ENCODE results near the gene MMS19.

MMS19 gene

GRCh38 chr10:97520978-97521761 lies 22.9 kb upstream of the MMS19 start:
- POLR2A ChIA-PET: interaction anchor here (1.6 kb wide), 1 partner anchor 12 kb away, joined by 5 read pairs; no protein-coding TSS in a partner anchor
- TF ChIP-seq, protein P1, sequence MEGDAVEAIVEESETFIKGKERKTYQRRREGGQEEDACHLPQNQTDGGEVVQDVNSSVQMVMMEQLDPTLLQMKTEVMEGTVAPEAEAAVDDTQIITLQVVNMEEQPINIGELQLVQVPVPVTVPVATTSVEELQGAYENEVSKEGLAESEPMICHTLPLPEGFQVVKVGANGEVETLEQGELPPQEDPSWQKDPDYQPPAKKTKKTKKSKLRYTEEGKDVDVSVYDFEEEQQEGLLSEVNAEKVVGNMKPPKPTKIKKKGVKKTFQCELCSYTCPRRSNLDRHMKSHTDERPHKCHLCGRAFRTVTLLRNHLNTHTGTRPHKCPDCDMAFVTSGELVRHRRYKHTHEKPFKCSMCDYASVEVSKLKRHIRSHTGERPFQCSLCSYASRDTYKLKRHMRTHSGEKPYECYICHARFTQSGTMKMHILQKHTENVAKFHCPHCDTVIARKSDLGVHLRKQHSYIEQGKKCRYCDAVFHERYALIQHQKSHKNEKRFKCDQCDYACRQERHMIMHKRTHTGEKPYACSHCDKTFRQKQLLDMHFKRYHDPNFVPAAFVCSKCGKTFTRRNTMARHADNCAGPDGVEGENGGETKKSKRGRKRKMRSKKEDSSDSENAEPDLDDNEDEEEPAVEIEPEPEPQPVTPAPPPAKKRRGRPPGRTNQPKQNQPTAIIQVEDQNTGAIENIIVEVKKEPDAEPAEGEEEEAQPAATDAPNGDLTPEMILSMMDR (IDR thresholded peaks at IDR 0.05; ENCODE audit: insufficient read depth, low read length, missing control alignments): no peak
- no peak overlapping the region for H3K4me3 ChIP-seq (ENCODE audit: low read depth, low read length)
- CTCF ChIA-PET: interaction anchor here (1.3 to 5.8 kb wide), 4 partner anchors 13 to 33 kb away, joined by 3 to 36 read pairs (median 4); no protein-coding TSS in a partner anchor
- no peak for DNase-seq (ENCODE audit: low read depth, low spot score)

DNA sequence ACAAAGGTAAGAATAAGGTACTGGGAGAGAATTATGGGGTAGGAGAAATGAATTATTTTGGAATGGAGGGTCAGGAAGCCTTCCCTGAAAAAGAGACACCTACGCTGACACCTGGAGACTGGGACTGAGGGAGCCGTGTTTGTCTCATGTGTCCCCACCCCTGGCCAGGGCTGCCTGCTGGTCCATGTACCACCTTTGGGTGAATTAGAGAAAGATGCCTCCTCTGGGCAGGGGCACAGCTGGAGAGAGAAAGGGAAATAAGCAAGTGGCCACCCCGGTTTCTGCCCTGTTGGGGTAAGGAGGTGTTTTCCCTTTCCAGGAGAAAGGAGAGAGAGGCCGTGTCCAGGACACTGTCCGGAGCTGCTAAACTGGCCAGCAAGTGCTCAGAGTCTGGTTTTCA lies 22.3 kb upstream of the MMS19 start:
- POLR2A ChIA-PET: no interaction called here
- no peak overlapping the region for H3K4me3 ChIP-seq (ENCODE audit: low read depth, low read length)
- CTCF ChIA-PET: interaction anchor here (1.3 to 5.8 kb wide), 4 partner anchors 14 to 33 kb away, joined by 3 to 36 read pairs (median 6); no protein-coding TSS in a partner anchor
- no peak for DNase-seq (ENCODE audit: low read depth, low spot score)
- TF ChIP-seq, protein P1 (IDR thresholded peaks at IDR 0.05; ENCODE audit: insufficient read depth, low read length, missing control alignments): no peak

DNA sequence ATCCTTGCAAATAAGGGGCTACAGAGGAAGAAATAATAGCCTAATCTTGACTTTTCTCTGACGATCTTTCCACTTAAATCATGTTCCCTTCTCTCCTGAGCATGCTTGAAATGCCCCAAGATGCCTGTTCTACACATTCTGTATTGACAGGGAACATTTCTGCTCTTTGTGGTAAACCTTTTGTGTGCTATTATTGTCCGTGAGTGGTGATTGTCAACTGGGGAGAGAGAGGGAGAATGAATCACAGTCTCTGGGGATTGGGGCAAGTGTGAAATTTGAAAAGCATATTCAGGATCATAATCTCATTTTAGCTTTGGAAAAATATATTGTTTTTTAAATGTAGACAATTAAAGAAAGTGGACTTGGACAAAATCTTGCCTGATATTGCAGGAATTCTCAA lies 21.1 kb upstream of the MMS19 start:
- TF ChIP-seq, protein P1 (IDR thresholded peaks at IDR 0.05; ENCODE audit: insufficient read depth, low read length, missing control alignments): no peak
- ChIA-PET POLR2A (no interaction called here), CTCF (interaction anchor here (1.2 to 5.8 kb wide), 3 partner anchors 11 to 20 kb away, joined by 3 to 36 read pairs (median 9); no protein-coding TSS in a partner anchor)
- DNase-seq (ENCODE audit: low read depth, low spot score): no peak
- no peak overlapping the region for H3K4me3 ChIP-seq (ENCODE audit: low read depth, low read length)

GRCh38 chr10:97518301-97519043 lies 20.2 kb upstream of the MMS19 start:
- ChIA-PET POLR2A (no interaction called here), CTCF (interaction anchor here (2.7 to 5.8 kb wide), 2 partner anchors 16 to 21 kb away, joined by 9 to 36 read pairs; no protein-coding TSS in a partner anchor)
- DNase-seq (ENCODE audit: low read depth, low spot score): no peak
- TF ChIP-seq, protein P1 (IDR thresholded peaks at IDR 0.05; ENCODE audit: insufficient read depth, low read length, missing control alignments): no peak
- H3K4me3 ChIP-seq (ENCODE audit: low read depth, low read length): no peak overlapping the region

DNA sequence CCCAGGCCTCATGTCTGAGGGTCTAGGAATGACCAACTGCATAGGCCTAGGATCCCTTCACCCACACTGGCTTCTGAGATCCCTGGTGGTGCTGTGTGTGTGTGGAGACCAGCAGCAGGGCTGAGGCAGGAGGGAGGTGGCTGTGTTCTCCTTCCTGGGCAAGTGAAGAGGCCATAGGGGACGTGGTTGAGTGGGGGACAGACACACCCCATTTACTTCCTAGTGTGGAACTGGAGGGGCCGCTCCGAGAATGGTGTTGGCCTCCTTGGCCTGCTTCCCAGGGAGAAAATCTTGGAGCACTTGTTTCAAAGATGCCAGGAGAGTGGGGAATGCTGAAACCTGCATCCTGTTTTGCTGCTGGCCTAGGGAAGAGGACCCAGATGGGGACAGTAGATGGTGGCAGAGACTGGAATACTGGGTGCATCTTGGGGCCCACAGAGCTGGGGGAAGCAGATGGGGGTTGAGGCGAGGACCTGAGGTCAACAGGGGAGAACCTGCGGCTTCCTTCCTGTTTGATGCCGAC lies 19.6 kb upstream of the MMS19 start:
- DNase-seq (ENCODE audit: low read depth, low spot score): no peak
- H3K4me3 ChIP-seq (ENCODE audit: low read depth, low read length): no peak overlapping the region
- ChIA-PET POLR2A (no interaction called here), CTCF (interaction anchor here (2.7 to 5.8 kb wide), 2 partner anchors 16 to 21 kb away, joined by 9 to 36 read pairs; no protein-coding TSS in a partner anchor)
- TF ChIP-seq, protein P1 (IDR thresholded peaks at IDR 0.05; ENCODE audit: insufficient read depth, low read length, missing control alignments): no peak

Data from AG04449 (cell line).